GM19240 (cell line): Measurements from ENCODE around the gene FRYL.
A peak's percentile ranks its signal among the peaks of the same experiment; 100 is the strongest.
"Not testable (repeated sequence)": the region's sequence is repeated elsewhere in the genome, so short reads cannot be mapped to it uniquely, and the experiment has no call there.

Source experiments
- DNase-seq: peaks from one replicate; pipeline ENCODE4 v3.0.0; 2011; ENCODE audit warnings: low spot score; ENCODE audit not compliant: insufficient read length

Gene FRYL

GRCh38 chr4:48779998-48780864 lies at the start of gene FRYL:
TSS of gene FRYL (minus strand) at chr4:48780279. CDS start at chr4:48634410, 145,869 bp downstream.
- DNase-seq: peak; percentile 70

GRCh38 chr4:48827622-48828021 lies 47.5 kb upstream of the FRYL start:
- no peak for DNase-seq

DNA sequence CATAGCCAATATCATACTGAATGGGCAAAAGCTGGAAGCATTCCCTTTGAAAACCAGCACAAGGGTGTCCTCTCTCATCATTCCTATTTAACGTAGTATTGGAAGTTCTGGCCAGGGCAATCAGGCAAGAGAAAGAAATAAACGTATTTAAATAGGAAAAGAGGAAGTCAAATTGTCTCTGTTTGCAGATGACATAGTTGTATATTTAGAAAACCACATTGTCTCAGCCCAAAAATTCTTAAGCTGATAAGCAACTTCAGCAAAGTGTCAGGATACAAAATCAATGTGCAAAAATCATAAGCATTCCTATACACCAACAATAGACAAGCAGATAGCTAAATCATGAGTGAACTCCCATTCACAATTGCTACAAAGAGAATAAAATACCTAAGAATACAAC lies 41.4 kb upstream of the FRYL start:
- DNase-seq: not testable (repeated sequence)

DNA sequence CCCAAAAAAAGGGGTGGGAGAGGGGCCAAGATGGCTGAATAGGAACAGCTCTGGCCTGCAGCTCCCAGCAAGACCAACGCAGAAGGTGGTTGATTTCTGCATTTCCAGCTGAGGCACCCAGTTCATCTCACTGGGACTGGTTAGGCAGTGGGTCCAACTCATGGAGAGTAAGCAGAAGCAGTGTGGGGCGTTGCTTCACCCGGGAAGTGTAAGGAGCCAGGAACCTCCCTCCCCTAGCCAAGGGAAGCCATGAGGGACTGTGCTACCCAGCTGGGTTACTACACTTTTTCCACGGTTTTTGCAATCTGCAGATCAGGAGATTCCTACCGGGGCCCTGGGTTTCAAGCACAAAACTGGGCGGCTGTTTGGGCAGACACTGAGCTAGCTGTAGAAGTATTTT lies 36.9 kb upstream of the FRYL start:
- DNase-seq: no peak

GRCh38 chr4:48816297-48816696 lies 36.2 kb upstream of the FRYL start:
- not testable (repeated sequence) for DNase-seq

- no peak for DNase-seq
These were observed 35.4 kb upstream of the FRYL start for GRCh38 chr4:48815483-48815882.

DNA sequence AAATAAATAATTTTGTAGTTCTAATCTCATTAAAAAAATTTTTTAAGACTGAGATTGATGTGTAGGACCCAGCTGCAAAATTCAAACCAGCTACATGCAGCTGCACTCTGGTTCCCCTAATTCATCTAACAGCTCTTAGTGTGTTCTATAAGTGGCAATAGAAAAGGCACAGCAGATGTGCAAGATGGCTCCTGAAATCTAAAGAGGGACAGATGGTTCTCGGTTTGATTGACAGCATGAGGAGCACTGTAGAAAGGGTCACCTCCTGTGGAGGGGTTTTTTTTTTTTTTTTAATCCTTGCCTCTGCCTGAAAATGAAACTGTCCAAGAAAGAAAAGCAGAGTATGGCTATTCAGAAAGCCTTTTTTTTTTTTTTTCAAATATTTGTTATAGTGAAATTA lies 33.9 kb upstream of the FRYL start:
- DNase-seq: peak; percentile 12

GRCh38 chr4:48812866-48813265 lies 32.8 kb upstream of the FRYL start:
- DNase-seq: no peak

GRCh38 chr4:48804584-48805301 lies 24.7 kb upstream of the FRYL start:
- no peak for DNase-seq

DNA sequence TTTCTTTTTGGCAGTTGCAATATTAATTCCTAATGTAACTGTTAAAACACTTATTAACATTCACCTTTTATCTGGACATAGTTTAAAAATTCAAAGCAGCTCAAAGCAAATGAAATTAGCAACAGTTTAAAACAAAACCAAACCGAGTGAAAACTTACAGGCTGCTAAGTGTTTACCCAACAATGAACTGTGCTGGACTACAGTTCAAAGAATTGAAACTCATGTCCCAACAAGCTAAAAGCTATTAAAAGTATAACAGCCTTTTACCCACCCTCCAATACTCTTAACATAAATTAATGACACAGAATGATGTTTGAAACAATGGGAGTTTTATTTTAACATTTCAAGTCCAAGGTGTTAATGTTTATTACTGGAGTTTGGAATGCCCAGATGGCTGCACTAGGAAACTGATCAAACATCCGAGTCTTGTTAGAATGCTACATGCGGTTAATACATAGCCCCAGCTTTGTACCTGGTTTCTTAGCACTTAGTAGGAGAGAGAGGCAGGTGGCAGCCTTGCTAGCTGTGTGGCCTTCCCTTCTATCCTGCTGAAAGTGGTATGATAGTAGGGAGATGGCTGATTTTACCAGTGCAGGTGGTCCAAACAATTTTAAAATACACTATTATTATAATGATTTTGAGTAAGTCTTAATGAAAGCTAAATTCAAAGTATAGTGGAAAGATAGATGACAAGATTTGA lies 21.1 kb upstream of the FRYL start:
- no peak for DNase-seq

DNA sequence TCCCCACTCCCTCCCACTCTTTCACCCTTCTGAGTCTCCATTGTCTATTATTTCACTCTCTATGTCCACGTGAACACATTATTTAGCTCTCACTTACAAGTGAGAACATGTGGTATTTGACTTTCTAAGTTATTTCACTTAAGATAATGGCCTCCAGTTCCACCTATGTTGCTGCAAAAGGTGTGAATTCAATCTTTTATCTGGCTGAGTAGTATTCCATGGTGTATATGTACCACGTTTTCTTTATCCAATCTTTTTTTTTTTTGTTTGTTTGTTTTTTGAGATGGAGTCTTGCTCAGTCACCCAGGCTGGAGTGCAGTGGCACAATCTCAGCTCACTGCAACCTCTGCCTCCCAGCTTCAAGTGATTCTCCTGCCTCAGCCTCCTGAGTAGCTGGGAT lies 20.1 kb upstream of the FRYL start:
- DNase-seq: not testable (repeated sequence)

GRCh38 chr4:48799157-48799556 lies 19.1 kb upstream of the FRYL start:
- no peak for DNase-seq

DNA sequence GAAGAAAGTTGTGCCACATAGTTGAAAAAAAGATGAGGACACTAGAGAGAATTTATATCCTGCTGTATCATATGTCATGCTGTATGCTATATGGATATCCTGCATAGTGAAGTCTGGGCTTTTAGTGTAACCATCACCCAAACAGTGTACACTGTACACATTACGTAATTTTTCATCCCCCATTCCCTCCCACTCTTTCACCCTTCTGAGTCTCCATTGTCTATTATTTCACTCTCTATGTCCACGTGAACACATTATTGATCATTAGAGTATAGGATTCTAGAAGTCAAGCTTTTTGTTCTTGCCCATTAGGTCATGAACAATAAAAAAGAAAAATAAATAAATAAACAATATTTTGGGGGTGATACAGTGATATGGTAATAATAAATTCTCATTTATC lies 18.0 kb upstream of the FRYL start:
- no peak for DNase-seq

- DNase-seq: no peak
These were observed 17.0 kb upstream of the FRYL start for GRCh38 chr4:48796927-48797679.

DNA sequence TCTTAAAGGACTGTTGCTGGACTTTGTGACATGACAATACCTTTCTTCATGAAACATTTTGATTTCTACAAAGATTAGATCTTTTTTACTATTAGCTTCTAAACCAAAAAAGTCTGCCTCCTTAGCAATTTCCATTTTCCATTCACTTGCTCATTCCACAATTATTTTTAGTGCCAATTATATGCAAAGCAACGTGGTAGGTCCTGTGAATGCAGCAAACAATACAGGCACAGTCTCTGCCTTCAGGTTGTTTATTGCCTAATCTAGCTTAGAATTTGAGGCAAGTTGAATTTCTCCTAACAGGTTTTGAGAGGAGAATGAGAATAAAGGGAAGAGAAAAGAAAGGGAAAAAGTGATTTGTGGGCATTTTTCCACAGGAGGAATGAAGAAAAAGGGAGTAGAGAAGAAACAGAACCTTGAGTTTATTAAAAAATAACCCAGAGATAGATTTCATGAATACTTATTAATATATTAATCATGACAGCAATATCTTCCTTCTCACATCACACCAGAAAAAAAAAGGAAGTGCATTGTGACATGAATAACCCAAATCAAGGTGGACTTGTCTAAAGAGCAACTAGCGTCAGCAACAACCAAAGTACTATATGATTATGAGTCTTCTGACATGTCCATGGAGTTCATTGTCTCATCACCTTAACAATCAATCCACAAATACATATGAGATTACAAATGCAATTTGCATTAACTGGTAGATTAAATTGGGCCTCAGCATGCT lies 16.3 kb upstream of the FRYL start:
- DNase-seq: no peak

DNA sequence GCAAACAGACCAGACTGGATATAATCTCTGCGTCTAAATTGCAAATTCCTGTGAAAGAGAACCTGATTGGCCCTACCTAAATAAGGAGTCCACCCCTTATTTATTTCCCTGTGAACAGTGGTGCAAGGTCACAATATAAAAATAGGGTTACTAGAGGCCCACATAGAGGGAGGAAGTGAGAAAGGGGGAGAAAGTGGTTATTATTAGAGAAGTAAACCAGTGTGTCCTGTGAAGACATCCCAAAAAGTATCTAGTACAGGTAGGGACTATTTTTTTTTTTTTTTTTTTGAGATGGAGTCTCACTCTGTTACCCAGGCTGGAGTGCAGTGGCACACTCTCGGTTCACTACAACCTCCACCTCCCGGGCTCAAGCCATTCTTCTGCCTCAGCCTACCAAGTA lies 15.0 kb upstream of the FRYL start:
- no peak for DNase-seq

GRCh38 chr4:48792348-48793006 lies 12.4 kb upstream of the FRYL start:
- no peak for DNase-seq

- no peak for DNase-seq
These were observed 11.2 kb upstream of the FRYL start for GRCh38 chr4:48791313-48791712.

DNA sequence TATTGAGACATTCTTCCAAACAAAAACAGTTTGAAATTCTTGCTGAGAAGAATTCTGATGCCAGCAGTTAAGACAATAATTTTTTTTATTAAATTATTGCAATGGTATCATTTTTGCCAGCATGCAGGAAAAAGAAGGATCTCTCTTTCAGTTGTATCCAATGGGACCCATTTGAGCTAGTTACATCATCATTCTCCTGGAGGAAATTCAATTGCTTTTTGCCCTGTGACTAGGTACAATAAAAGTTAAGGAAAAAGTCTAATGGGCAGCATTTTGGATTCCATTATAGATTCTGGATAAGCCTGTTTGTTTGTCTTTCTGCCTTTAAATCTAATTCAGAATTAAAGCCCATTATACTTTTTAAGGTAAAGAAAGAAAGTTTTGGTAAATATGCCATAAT lies 10.5 kb upstream of the FRYL start:
- DNase-seq: no peak

DNA sequence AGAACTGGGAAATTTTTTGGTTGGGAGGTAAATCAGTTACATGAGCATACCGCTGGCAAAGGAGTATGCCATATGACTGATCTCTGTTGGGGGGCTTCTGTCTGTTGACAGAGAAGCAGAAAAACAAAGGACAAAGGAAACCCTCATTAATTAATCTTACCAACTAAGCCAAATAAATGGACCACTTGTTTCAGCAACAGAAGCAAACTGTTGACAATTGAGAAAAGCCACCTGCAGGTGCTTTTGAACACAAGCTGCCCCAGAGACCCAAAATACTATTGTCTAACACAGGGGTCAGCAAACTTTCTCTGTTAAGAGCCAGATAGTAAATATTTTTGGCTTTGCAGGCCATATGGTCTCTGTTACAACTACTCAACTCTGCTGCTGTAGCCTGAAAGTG lies 7.0 kb upstream of the FRYL start:
- DNase-seq: no peak
